SK-N-SH (cell line): ENCODE measurements around the gene DPP4. TPM values are rescaled to one million over a fixed set of nuclear protein-coding genes. Genes with fewer than 3 reads are reported as not detected.

Experiments used
- CTCF ChIA-PET: fragments of 300-600, 350-600 bp; formaldehyde crosslinking; extraction: SDS; loops from one replicate; lab custom pipeline; 2021; lab: Yijun Ruan, JAX
- POLR2A ChIA-PET: fragments of 350-600 bp; sonication (Branson Sonifier 250); formaldehyde crosslinking; extraction: SDS; loops from one replicate; lab custom pipeline; 2020; ENCODE audit warnings: antibody characterized with exemption, inconsistent platforms; lab: Yijun Ruan, JAX
- DNase-seq: peaks from one replicate; pipeline ENCODE4 v3.0.0; 2012
- H2AFZ ChIP-seq: fragments of 200-600 bp; sonication (generic); 2 replicates; pipeline ENCODE4 v1.8.1; 2016; ENCODE audit warnings: antibody characterized with exemption, mild to moderate bottlenecking, low read depth
- H3F3A ChIP-seq: fragments of 200-600 bp; sonication (generic); replicated peaks from 2 replicates; pipeline ENCODE3; 2016; ENCODE audit warnings: antibody characterized with exemption, mild to moderate bottlenecking; ENCODE audit not compliant: insufficient read depth
- H3K27ac ChIP-seq, 2 experiments: fragments of 200-500 bp in 1 of 2; fragments of 200-600 bp in 1 of 2; sonication (Bioruptor generic) in 1 of 2; sonication (generic), shearing (Covaris generic) in 1 of 2; 2 replicates each; pipeline versions ENCODE4 v1.5.1 to v1.6.1; 2014 to 2016; ENCODE audit warnings: low read depth in 2 of 2, inconsistent platforms in 1 of 2, low read length in 1 of 2, mild to moderate bottlenecking in 1 of 2, mixed read lengths in 1 of 2
- H3K27me3 ChIP-seq: fragments of 200-600 bp; sonication (generic), shearing (Covaris generic); 2 replicates; pipeline ENCODE4 v1.6.1; 2016; ENCODE audit warnings: mixed run types; ENCODE audit not compliant: insufficient read depth
- H3K36me3 ChIP-seq, 2 experiments: fragments of 200-500 bp in 1 of 2; fragments of 200-600 bp in 1 of 2; sonication (Bioruptor generic) in 1 of 2; sonication (generic) in 1 of 2; replicated peaks in 1 of 2; 2 replicates each; pipeline versions ENCODE3 to v1.5.1; 2014 to 2016; ENCODE audit warnings: low read length in 1 of 2, mild to moderate bottlenecking in 1 of 2; ENCODE audit not compliant: insufficient read depth in 2 of 2, control insufficient read depth in 1 of 2
- H3K4me1 ChIP-seq, 2 experiments: fragments of 200-500 bp in 1 of 2; fragments of 200-600 bp in 1 of 2; sonication (Bioruptor generic) in 1 of 2; sonication (generic), shearing (Covaris generic) in 1 of 2; 2 replicates each; pipeline versions ENCODE4 v1.5.1 to v1.6.1; 2014 to 2016; ENCODE audit warnings: low read depth in 1 of 2, low read length in 1 of 2, mixed run types in 1 of 2; ENCODE audit not compliant: insufficient read depth in 2 of 2, control insufficient read depth in 1 of 2
- H3K4me2 ChIP-seq: fragments of 200-600 bp; sonication (generic), shearing (Covaris generic); 2 replicates; pipeline ENCODE4 v1.6.1; 2017; ENCODE audit warnings: mixed run types
- H3K4me3 ChIP-seq, 2 experiments: fragments of 200-500 bp in 1 of 2; fragments of 200-600 bp in 1 of 2; sonication (Bioruptor generic) in 1 of 2; sonication (generic), shearing (Covaris generic) in 1 of 2; 2 replicates each; pipeline versions ENCODE4 v1.5.1 to v1.8.1; 2014 to 2016; ENCODE audit warnings: low read depth in 2 of 2, inconsistent platforms in 1 of 2, low read length in 1 of 2, mild to moderate bottlenecking in 1 of 2, mixed read lengths in 1 of 2, moderate library complexity in 1 of 2
- H3K79me2 ChIP-seq: fragments of 200-600 bp; sonication (generic); 2 replicates; pipeline ENCODE4 v1.8.1; 2017; ENCODE audit warnings: mild to moderate bottlenecking; ENCODE audit not compliant: insufficient read depth
- H3K9ac ChIP-seq: fragments of 200-600 bp; sonication (generic); 2 replicates; pipeline ENCODE4 v1.6.1; 2017; ENCODE audit warnings: mixed run types
- H3K9me2 ChIP-seq: fragments of 200-600 bp; sonication (generic); 2 replicates; pipeline ENCODE4 v1.6.1; 2017; ENCODE audit warnings: mixed run types
- H3K9me3 ChIP-seq: fragments of 200-600 bp; sonication (generic); 2 replicates; pipeline ENCODE4 v1.6.1; 2017; ENCODE audit warnings: mixed run types, mild to moderate bottlenecking, moderate library complexity
- H4K20me1 ChIP-seq: fragments of 200-600 bp; sonication (generic); 2 replicates; pipeline ENCODE4 v1.6.1; 2017; ENCODE audit warnings: mild to moderate bottlenecking, mixed run types; ENCODE audit not compliant: insufficient read depth
- CHD2 ChIP-seq: fragments of 150-350 bp; IDR thresholded peaks from 2 replicates; pipeline ENCODE4 v1.6.1; 2018; ENCODE audit warnings: low read length; ENCODE audit not compliant: partially characterized antibody
- JUND ChIP-seq: IDR thresholded peaks from 2 replicates; pipeline ENCODE4 v1.4.0; 2012
- MXI1 ChIP-seq: IDR thresholded peaks from 2 replicates; pipeline ENCODE4 v1.6.1; 2012; ENCODE audit warnings: mild to moderate bottlenecking, low read depth, low read length, improper control_type of control experiment
- NFIC ChIP-seq: IDR thresholded peaks from 2 replicates; pipeline ENCODE4 v1.4.0; 2012; ENCODE audit warnings: borderline replicate concordance
- RCOR1 ChIP-seq: fragments of 150-350 bp; IDR thresholded peaks from 2 replicates; pipeline ENCODE4 v1.6.1; 2017; ENCODE audit warnings: antibody characterized with exemption, low read length
- RXRA ChIP-seq: IDR thresholded peaks from 2 replicates; pipeline ENCODE4 v1.4.0; 2012; ENCODE audit warnings: low read depth, mild to moderate bottlenecking, borderline replicate concordance
- SIN3A ChIP-seq: IDR thresholded peaks from 2 replicates; pipeline ENCODE4 v1.6.1; 2012; ENCODE audit warnings: low read depth, mild to moderate bottlenecking, low read length, moderate library complexity, borderline replicate concordance
- SMC3 ChIP-seq: IDR thresholded peaks from 2 replicates; pipeline ENCODE4 v1.6.1; 2012; ENCODE audit warnings: low read depth, low read length, improper control_type of control experiment
- YY1 ChIP-seq: IDR thresholded peaks from 2 replicates; pipeline ENCODE4 v1.4.0; 2012; ENCODE audit warnings: low read depth, mild to moderate bottlenecking
- WGBS: methylation state at CpG from one replicate; pipeline ENCODE4 v1.1.6; 2017; ENCODE audit warnings: low lambda C conversion rate; 5-methylcytosine and 5-hydroxymethylcytosine counted together
- polyA plus RNA-seq, 3 experiments: library from polyadenylated mRNA; depleted of rRNA; stranded (reverse); fragments of >200 nt; gene quantifications; 2 replicates each; pipeline ENCODE4 v1.2.3, GENCODE V29; 2012
- TF ChIP-seq, protein P1 (sequence below): fragments of 200-600 bp; sonication (generic); IDR thresholded peaks from 2 replicates; pipeline ENCODE4 v1.6.1; 2017; ENCODE audit warnings: antibody characterized with exemption, mild to moderate bottlenecking, moderate library complexity
- TF ChIP-seq, protein P2 (sequence below): IDR thresholded peaks from 2 replicates; pipeline ENCODE4 v1.4.0; 2012; ENCODE audit warnings: low read depth, borderline replicate concordance
- TF ChIP-seq, protein P3 (sequence below): IDR thresholded peaks from 2 replicates; pipeline ENCODE4 v1.6.1; 2012; ENCODE audit warnings: mild to moderate bottlenecking, low read depth, low read length, moderate library complexity

Gene DPP4
- polyA plus RNA-seq, 1 of the 3 experiments (the other 2 are of a cell fraction) = 5.0 TPM

DNA sequence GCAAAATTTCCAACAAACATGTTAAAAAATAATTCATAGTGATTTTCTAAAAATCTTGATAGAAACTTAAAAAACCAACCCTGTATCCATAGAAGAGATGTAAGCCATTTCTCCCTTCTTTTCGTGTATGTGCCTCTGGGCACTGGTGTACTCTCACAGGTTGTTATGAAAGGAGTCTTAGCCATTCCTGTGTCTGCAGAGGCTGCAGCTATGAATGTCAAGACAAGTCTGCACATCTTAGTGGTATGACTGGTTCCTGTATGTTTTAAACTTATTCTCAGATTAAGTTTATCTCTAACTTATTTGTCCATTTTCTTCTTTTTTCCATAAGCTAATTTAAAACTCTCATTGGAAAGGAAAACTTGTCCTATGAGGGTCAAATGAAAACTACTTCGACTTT, 84.0 kb downstream of the DPP4 start:
- Histone ChIP-seq H3K9me2 (no peaks in the 10 kb centered on the region), H3K36me3 (no peaks in the 10 kb centered on the region), H3K4me2 (no peak overlapping the region), H3K27me3 (no peaks in the 10 kb centered on the region), H3K4me3 (no peak overlapping the region), H3K9me3 (no peaks in the 10 kb centered on the region), H3K9ac (no peak overlapping the region), H3K4me1 (no peaks in the 10 kb centered on the region; a peak in 1 of 4 replicates), H3F3A (no peaks in the 10 kb centered on the region), H4K20me1 (no peaks in the 10 kb centered on the region), H2AFZ (no peak overlapping the region), H3K79me2 (no peaks in the 10 kb centered on the region), H3K27ac (no peak overlapping the region)
- ChIA-PET CTCF (no interaction called here), POLR2A (no interaction called here)
- DNase-seq = no peak
- TF ChIP-seq JUND (no peak), SIN3A (no peak), CHD2 (no peak), RCOR1 (no peak), YY1 (no peak), SMC3 (no peak), RXRA (no peak), MXI1 (no peak), NFIC (no peak)
- TF ChIP-seq, protein P1, sequence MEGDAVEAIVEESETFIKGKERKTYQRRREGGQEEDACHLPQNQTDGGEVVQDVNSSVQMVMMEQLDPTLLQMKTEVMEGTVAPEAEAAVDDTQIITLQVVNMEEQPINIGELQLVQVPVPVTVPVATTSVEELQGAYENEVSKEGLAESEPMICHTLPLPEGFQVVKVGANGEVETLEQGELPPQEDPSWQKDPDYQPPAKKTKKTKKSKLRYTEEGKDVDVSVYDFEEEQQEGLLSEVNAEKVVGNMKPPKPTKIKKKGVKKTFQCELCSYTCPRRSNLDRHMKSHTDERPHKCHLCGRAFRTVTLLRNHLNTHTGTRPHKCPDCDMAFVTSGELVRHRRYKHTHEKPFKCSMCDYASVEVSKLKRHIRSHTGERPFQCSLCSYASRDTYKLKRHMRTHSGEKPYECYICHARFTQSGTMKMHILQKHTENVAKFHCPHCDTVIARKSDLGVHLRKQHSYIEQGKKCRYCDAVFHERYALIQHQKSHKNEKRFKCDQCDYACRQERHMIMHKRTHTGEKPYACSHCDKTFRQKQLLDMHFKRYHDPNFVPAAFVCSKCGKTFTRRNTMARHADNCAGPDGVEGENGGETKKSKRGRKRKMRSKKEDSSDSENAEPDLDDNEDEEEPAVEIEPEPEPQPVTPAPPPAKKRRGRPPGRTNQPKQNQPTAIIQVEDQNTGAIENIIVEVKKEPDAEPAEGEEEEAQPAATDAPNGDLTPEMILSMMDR = no peak
- TF ChIP-seq, protein P2, sequence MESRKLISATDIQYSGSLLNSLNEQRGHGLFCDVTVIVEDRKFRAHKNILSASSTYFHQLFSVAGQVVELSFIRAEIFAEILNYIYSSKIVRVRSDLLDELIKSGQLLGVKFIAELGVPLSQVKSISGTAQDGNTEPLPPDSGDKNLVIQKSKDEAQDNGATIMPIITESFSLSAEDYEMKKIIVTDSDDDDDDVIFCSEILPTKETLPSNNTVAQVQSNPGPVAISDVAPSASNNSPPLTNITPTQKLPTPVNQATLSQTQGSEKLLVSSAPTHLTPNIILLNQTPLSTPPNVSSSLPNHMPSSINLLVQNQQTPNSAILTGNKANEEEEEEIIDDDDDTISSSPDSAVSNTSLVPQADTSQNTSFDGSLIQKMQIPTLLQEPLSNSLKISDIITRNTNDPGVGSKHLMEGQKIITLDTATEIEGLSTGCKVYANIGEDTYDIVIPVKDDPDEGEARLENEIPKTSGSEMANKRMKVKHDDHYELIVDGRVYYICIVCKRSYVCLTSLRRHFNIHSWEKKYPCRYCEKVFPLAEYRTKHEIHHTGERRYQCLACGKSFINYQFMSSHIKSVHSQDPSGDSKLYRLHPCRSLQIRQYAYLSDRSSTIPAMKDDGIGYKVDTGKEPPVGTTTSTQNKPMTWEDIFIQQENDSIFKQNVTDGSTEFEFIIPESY = no peak
- TF ChIP-seq, protein P3, sequence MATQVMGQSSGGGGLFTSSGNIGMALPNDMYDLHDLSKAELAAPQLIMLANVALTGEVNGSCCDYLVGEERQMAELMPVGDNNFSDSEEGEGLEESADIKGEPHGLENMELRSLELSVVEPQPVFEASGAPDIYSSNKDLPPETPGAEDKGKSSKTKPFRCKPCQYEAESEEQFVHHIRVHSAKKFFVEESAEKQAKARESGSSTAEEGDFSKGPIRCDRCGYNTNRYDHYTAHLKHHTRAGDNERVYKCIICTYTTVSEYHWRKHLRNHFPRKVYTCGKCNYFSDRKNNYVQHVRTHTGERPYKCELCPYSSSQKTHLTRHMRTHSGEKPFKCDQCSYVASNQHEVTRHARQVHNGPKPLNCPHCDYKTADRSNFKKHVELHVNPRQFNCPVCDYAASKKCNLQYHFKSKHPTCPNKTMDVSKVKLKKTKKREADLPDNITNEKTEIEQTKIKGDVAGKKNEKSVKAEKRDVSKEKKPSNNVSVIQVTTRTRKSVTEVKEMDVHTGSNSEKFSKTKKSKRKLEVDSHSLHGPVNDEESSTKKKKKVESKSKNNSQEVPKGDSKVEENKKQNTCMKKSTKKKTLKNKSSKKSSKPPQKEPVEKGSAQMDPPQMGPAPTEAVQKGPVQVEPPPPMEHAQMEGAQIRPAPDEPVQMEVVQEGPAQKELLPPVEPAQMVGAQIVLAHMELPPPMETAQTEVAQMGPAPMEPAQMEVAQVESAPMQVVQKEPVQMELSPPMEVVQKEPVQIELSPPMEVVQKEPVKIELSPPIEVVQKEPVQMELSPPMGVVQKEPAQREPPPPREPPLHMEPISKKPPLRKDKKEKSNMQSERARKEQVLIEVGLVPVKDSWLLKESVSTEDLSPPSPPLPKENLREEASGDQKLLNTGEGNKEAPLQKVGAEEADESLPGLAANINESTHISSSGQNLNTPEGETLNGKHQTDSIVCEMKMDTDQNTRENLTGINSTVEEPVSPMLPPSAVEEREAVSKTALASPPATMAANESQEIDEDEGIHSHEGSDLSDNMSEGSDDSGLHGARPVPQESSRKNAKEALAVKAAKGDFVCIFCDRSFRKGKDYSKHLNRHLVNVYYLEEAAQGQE = no peak
- 43% methylated on average over 2 of the region's 2 CpGs for WGBS
